Type B pancreatic cell (in vitro differentiated cells): ENCODE results near the gene METTL8. TPM values are rescaled to one million over a fixed set of nuclear protein-coding genes. Genes with fewer than 3 reads are reported as not detected.

Experiments used
- DNase-seq: peaks from one replicate; pipeline ENCODE4 v3.0.0; 2021; ENCODE audit warnings: mixed read lengths; ENCODE audit not compliant: unreplicated experiment; ENCODE audit errors: extremely low spot score
- H3K27ac Mint-ChIP-seq: 2 replicates; pipeline ENCODE4 v1.8.0; 2021; ENCODE audit warnings: mild to moderate bottlenecking, mixed read lengths
- H3K27me3 Mint-ChIP-seq: 2 replicates; pipeline ENCODE4 v1.8.0; 2021; ENCODE audit warnings: mixed read lengths
- H3K36me3 Mint-ChIP-seq: 2 replicates; pipeline ENCODE4 v1.8.0; 2021; ENCODE audit warnings: mixed read lengths
- H3K4me1 Mint-ChIP-seq: one replicate; pipeline ENCODE4 v1.8.0; 2021; ENCODE audit warnings: mixed read lengths; ENCODE audit not compliant: unreplicated experiment
- H3K4me3 Mint-ChIP-seq: 2 replicates; pipeline ENCODE4 v1.8.0; 2021; ENCODE audit warnings: mild to moderate bottlenecking, mixed read lengths
- H3K9me3 Mint-ChIP-seq: 2 replicates; pipeline ENCODE4 v1.8.0; 2021; ENCODE audit warnings: mixed read lengths
- total RNA-seq: library from RNA; stranded (reverse); gene quantifications from 2 replicates; pipeline ENCODE4 v1.2.1, GENCODE V29; 2021; ENCODE audit warnings: low replicate concordance
- TF ChIP-seq, protein P1 (sequence below): fragments of 200-600 bp; sonication (generic); conservative IDR thresholded peaks from 2 replicates; pipeline ENCODE4 v1.5.0; 2021; ENCODE audit warnings: antibody characterized with exemption, mild to moderate bottlenecking

Gene METTL8
- total RNA-seq, 1 donor from 2014 or later = 30.4 TPM

DNA sequence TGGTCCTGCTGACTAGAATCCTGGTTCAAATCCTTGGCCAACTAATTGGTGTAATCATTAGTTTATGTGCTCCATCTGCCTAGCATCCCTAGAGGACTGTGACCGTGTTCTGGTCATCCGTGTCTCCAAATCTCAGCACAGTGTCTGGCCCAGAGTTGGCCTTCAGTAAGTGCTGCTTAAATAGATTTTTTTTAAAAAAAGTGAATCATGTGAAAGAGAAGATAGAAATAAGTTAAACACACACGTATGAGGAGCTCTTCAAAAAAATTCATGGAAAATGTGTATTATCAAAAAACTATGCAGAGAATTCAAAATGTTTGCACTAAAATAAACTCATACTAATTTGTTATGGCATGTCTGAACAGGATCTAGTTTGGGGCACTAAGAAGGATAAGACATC lies 143.8 kb downstream of the METTL8 start:
- no peaks in the 10 kb centered on the region for H3K36me3 Mint-ChIP-seq
- H3K9me3 Mint-ChIP-seq = peaks cover 4% of the 10 kb centered on the region
- H3K4me1 Mint-ChIP-seq = peaks cover 17% of the 10 kb centered on the region
- TF ChIP-seq, protein P1, sequence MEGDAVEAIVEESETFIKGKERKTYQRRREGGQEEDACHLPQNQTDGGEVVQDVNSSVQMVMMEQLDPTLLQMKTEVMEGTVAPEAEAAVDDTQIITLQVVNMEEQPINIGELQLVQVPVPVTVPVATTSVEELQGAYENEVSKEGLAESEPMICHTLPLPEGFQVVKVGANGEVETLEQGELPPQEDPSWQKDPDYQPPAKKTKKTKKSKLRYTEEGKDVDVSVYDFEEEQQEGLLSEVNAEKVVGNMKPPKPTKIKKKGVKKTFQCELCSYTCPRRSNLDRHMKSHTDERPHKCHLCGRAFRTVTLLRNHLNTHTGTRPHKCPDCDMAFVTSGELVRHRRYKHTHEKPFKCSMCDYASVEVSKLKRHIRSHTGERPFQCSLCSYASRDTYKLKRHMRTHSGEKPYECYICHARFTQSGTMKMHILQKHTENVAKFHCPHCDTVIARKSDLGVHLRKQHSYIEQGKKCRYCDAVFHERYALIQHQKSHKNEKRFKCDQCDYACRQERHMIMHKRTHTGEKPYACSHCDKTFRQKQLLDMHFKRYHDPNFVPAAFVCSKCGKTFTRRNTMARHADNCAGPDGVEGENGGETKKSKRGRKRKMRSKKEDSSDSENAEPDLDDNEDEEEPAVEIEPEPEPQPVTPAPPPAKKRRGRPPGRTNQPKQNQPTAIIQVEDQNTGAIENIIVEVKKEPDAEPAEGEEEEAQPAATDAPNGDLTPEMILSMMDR = no peak
- no peaks in the 10 kb centered on the region for H3K27me3 Mint-ChIP-seq
- H3K27ac Mint-ChIP-seq = no peak overlapping the region
- no peak for DNase-seq
- no peak overlapping the region for H3K4me3 Mint-ChIP-seq

DNA sequence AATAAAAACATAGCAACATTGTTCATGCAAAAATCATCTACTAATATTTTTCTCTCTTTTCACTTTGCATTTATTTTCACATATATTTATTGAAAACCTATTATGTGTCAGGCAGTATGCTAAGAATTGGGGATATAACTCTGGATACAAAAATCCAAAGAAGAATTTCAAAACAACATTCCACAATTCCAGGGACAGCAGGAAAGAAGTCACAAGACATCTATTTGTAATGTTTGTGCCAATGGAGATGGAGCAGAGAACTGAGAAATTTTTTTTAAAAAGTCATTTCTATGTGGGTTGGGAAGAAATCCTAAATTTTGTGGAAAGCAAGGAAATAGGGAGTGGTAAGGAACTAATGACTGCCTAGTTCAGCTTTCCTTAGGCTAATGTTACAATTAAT lies 144.5 kb downstream of the METTL8 start:
- no peak for DNase-seq
- Mint-ChIP-seq H3K27ac (no peak overlapping the region), H3K4me3 (no peak overlapping the region), H3K9me3 (no peaks in the 10 kb centered on the region), H3K36me3 (no peaks in the 10 kb centered on the region), H3K4me1 (peaks cover 17% of the 10 kb centered on the region), H3K27me3 (no peaks in the 10 kb centered on the region)
- TF ChIP-seq, protein P1 = no peak

DNA sequence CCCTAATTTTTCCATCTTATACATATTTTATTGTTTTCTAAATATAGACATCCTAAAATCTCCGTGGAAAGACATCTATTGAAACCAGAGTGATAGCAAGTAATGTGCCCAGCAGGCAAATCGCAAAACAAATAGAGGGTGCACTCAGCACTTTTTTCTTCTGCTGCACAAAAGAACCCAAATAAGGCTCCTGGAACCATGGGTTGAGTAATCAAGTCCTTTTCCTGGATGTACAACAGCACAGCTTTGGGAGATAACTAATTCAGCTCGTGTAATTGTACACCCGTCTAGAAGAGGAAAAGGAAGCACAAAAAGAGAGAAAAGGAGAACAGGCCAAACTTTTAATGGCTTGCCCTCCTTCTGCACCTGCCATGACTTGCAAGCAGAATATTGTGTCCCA lies 146.2 kb downstream of the METTL8 start:
- H3K27ac Mint-ChIP-seq = no peak overlapping the region
- H3K36me3 Mint-ChIP-seq = no peaks in the 10 kb centered on the region
- peaks cover 17% of the 10 kb centered on the region for H3K4me1 Mint-ChIP-seq
- H3K27me3 Mint-ChIP-seq = no peaks in the 10 kb centered on the region
- H3K9me3 Mint-ChIP-seq = no peaks in the 10 kb centered on the region
- no peak overlapping the region for H3K4me3 Mint-ChIP-seq
- TF ChIP-seq, protein P1 = no peak
- DNase-seq = no peak

DNA sequence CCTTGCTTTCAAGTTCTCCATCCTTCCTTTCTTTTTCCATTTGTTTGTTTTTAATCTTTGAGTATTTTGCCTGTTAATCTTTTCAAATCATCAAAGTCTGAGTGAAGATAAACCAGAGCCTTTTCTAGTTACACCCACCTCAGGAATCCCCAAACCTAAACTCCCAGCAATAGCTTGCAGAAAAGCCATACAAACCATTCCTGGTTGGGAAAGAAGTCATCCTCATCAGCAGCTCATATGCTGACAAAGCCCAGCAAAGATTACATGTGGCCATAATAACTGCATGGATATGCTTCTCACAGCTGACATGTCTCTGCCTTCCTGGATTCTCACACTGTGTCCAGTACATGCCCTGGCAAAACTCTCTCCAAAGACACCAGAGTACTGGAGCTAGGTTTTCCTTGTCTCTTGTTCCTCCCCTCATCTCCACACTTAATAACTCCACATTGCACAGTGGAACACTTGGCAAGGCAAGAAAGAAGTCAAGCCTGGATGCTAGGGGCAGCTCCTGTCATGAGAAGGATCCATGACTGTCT lies 146.7 kb downstream of the METTL8 start:
- H3K27ac Mint-ChIP-seq = no peak overlapping the region

DNA sequence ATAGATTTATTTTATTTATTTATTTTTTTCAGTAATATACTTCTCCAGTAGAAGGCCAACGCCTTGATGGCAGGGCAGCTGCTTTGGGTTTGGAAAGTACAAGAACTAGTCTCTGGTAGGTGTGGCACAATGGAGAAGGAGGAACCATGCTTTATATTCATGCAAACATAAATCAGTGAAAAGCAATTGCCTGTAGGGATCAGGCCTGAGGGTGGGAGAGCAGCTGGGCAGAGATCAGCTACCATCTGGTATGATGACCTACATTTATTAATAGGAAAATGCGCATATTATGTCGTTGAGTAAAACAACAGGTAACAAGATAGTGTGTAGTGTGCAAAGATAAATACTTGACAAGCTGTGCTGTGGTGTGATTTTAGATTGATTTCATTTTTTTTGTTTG lies 152.7 kb downstream of the METTL8 start:
- Mint-ChIP-seq H3K4me3 (no peak overlapping the region), H3K4me1 (no peaks in the 10 kb centered on the region), H3K36me3 (no peaks in the 10 kb centered on the region), H3K27me3 (no peaks in the 10 kb centered on the region), H3K27ac (no peak overlapping the region), H3K9me3 (no peaks in the 10 kb centered on the region)
- TF ChIP-seq, protein P1 = no peak
- no peak for DNase-seq

More for the DNA sequence above, 146.7 kb downstream of the METTL8 start:
- Mint-ChIP-seq H3K27me3 (no peaks in the 10 kb centered on the region), H3K9me3 (no peaks in the 10 kb centered on the region), H3K4me3 (no peak overlapping the region), H3K36me3 (no peaks in the 10 kb centered on the region), H3K4me1 (peaks cover 17% of the 10 kb centered on the region)
- no peak for DNase-seq
- TF ChIP-seq, protein P1 = no peak
